C4-2B (cell line): ENCODE data around the gene MITF.

ENCODE experiments used
- H3K27ac ChIP-seq: fragments of 450-650 bp; 2 replicates; pipeline ENCODE4 v1.5.1; 2017
- CTCF ChIP-seq: fragments of 450-650 bp; conservative IDR thresholded peaks from 2 replicates; pipeline ENCODE4 v1.5.1; 2017; ENCODE audit warnings: mild to moderate bottlenecking
- ZFX ChIP-seq: fragments of 450-650 bp; IDR thresholded peaks from 2 replicates; pipeline ENCODE4 v1.6.1; 2017

Gene MITF

GRCh38 chr3:69842351-69842750, 103.1 kb downstream of the MITF start:
- H3K27ac ChIP-seq, result no peak overlapping the region
- TF ChIP-seq CTCF, result no peak
- no peak for TF ChIP-seq ZFX

- H3K27ac ChIP-seq, result no peak overlapping the region
- TF ChIP-seq CTCF (no peak), ZFX (no peak)
These were observed 103.5 kb downstream of the MITF start for GRCh38 chr3:69842789-69843188.

- H3K27ac ChIP-seq, result no peak overlapping the region
- no peak for TF ChIP-seq CTCF
- no peak for TF ChIP-seq ZFX
These were observed 105.4 kb downstream of the MITF start for GRCh38 chr3:69844706-69845105.

- no peak overlapping the region for H3K27ac ChIP-seq
- no peak for TF ChIP-seq CTCF
- TF ChIP-seq ZFX, result no peak
These were observed 108.0 kb downstream of the MITF start for GRCh38 chr3:69847303-69847702.

- H3K27ac ChIP-seq, result no peak overlapping the region
- TF ChIP-seq ZFX, result no peak
- no peak for TF ChIP-seq CTCF
These were observed 108.8 kb downstream of the MITF start for GRCh38 chr3:69848113-69848512.

GRCh38 chr3:69850849-69851248, 111.6 kb downstream of the MITF start:
- no peak for TF ChIP-seq CTCF
- TF ChIP-seq ZFX, result no peak
- no peak overlapping the region for H3K27ac ChIP-seq

GRCh38 chr3:69853027-69853426, 113.8 kb downstream of the MITF start:
- no peak overlapping the region for H3K27ac ChIP-seq
- TF ChIP-seq CTCF (no peak), ZFX (no peak)
